Esophagus squamous epithelium (tissue), 5 donors: Measurements from ENCODE around the gene SUSD4. TPM values are rescaled to one million over a fixed set of nuclear protein-coding genes. Genes with fewer than 3 reads are reported as not detected.

Source experiments
- DNase-seq: peaks from one replicate; lab custom pipeline; 2025; lab: John Stamatoyannopoulos, UW
- H3K27ac ChIP-seq, 4 donors: fragments of 200-600 bp; sonication (generic); one replicate each; pipeline ENCODE4 v1.5.1; 2016 to 2019; ENCODE audit warnings: mild to moderate bottlenecking in 1 of 4
- H3K27me3 ChIP-seq, 4 donors: fragments of 200-600 bp; sonication (generic); 1 replicate in 3 of 4; 2 replicates in 1 of 4; pipeline versions ENCODE4 v1.5.1 to v1.6.0; 2017 to 2021; ENCODE audit warnings: antibody characterized with exemption in 1 of 4
- H3K36me3 ChIP-seq, 3 donors: fragments of 200-600 bp; sonication (generic); one replicate each; pipeline ENCODE4 v1.5.1; 2016 to 2019
- H3K4me1 ChIP-seq, 3 donors: fragments of 200-600 bp; sonication (generic); one replicate each; pipeline ENCODE4 v1.5.1; 2017 to 2019
- H3K4me3 ChIP-seq, 4 donors: fragments of 200-600 bp; sonication (generic); 1 replicate in 3 of 4; 2 replicates in 1 of 4; pipeline ENCODE4 v1.5.1; 2016 to 2019; ENCODE audit warnings: mild to moderate bottlenecking in 2 of 4, moderate library complexity in 1 of 4
- H3K9me3 ChIP-seq, 3 donors: fragments of 200-600 bp; sonication (generic); one replicate each; pipeline ENCODE4 v1.5.1; 2016 to 2019
- POLR2A ChIP-seq, 4 donors: fragments of 450-650 bp; IDR thresholded peaks; one replicate each; pipeline ENCODE4 v1.6.1; 2017; ENCODE audit warnings: antibody characterized with exemption in 4 of 4, mild to moderate bottlenecking in 4 of 4, moderate library complexity in 3 of 4
- WGBS, 2 donors: methylation state at CpG; one replicate each; pipeline ENCODE4 v1.1.5; 2018; 5-methylcytosine and 5-hydroxymethylcytosine counted together
- intact Hi-C: fragments of 100-400 bp; cut with DNase I; formaldehyde crosslinking; loops from one replicate; pipeline ENCODE4 v1.15.0; 2022
- total RNA-seq, 4 donors: library from RNA; depleted of rRNA; stranded (reverse); fragments of >200 nt; gene quantifications; one replicate each; pipeline ENCODE4 v1.1.0, GENCODE V29; 2016
- TF ChIP-seq, protein P1 (sequence below), 6 experiments: fragments of 450-650 bp in 4 of 6; fragments of 200-600 bp in 2 of 6; sonication (generic) in 2 of 6; IDR thresholded peaks; one replicate each; pipeline ENCODE4 v1.5.1; 2016 to 2019; ENCODE audit warnings: antibody characterized with exemption in 6 of 6, mild to moderate bottlenecking in 4 of 6, moderate library complexity in 4 of 6
- donor health status: DM: yes; HTN: yes; CAD: no.

SUSD4 gene
- total RNA-seq, 4 donors from 2014 or later = 42.7 to 50.6 (median 46.5) TPM

DNA sequence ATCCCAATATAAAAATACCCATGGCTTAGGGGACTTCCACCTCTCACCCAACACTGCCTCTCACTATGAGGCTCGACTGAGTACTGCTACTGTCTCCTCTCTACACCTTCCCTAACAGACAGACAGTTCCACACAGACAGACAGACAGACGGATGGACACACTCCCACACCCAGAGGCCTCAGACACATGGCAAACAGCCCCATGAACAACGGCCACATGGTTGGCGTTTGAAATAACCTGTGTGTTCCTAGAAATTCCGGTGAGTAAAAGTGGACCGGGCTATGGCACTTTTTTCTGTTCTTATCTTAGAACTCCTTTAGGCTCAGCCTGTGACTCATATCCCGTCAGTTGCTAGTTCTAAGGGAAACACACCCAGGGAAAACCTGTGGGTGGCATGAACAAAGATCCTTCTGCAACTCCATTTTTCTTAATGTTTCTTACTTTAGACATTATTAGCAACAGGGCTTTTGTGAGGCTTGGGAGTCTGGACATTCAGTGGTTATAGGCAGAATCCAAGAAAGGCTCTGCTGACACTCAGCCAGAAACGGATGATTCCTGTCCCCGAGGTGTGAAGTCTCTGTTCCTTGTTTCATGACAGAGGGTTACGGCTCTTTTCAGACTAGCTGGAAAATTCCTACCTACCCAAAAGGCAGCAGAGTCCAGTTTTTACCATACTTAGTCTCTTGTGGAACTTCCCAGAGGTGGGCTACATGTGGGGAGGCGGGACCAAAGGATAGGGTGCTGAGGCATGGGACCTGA lies 130.4 kb downstream of the SUSD4 start:
- H3K4me3 ChIP-seq = no peak overlapping the region
- peaks cover 0 to 7% (median 0%) of the 10 kb centered on the region in 3 donors for H3K36me3 ChIP-seq
- no peaks in the 10 kb centered on the region for H3K9me3 ChIP-seq
- DNase-seq = no peak
- H3K27ac ChIP-seq = peak overlapping the region; percentile 60 to 72 (median 65)
- intact Hi-C loops = no loop called here
- TF ChIP-seq POLR2A (IDR thresholded peaks at IDR 0.05) = no peak
- TF ChIP-seq, protein P1, sequence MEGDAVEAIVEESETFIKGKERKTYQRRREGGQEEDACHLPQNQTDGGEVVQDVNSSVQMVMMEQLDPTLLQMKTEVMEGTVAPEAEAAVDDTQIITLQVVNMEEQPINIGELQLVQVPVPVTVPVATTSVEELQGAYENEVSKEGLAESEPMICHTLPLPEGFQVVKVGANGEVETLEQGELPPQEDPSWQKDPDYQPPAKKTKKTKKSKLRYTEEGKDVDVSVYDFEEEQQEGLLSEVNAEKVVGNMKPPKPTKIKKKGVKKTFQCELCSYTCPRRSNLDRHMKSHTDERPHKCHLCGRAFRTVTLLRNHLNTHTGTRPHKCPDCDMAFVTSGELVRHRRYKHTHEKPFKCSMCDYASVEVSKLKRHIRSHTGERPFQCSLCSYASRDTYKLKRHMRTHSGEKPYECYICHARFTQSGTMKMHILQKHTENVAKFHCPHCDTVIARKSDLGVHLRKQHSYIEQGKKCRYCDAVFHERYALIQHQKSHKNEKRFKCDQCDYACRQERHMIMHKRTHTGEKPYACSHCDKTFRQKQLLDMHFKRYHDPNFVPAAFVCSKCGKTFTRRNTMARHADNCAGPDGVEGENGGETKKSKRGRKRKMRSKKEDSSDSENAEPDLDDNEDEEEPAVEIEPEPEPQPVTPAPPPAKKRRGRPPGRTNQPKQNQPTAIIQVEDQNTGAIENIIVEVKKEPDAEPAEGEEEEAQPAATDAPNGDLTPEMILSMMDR (IDR thresholded peaks at IDR 0.05) = peak in 1 of 6 experiments; percentile 31
- no peaks in the 10 kb centered on the region for H3K27me3 ChIP-seq
- H3K4me1 ChIP-seq = peaks cover 0 to 17% (median 16%) of the 10 kb centered on the region in 3 donors
- 16 to 21% methylated on average over 11 of the region's 11 CpGs for WGBS, 2 donors

DNA sequence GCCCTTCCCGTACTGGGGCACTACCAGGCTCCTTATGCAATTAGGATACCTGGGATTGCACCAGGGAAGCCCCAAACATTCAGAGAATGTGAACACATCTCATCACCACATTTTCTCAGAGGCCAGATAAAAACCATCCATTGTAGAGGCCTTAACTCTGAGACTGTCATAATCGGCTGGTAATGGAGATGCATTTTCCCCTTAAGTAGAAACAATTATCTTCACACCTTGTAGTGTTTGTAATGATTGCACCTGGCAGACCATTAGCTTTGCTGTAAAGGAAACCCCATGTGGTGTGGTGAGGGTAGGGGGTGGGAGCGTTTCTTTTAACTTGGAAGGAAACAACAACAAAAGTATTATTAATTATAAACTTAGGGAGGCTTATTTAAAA lies 131.0 kb downstream of the SUSD4 start:
- Histone ChIP-seq H3K4me3 (no peak overlapping the region), H3K36me3 (peaks cover 0 to 13% (median 0%) of the 10 kb centered on the region in 3 donors), H3K4me1 (peaks cover 0 to 17% (median 16%) of the 10 kb centered on the region in 3 donors), H3K27me3 (no peaks in the 10 kb centered on the region), H3K9me3 (no peaks in the 10 kb centered on the region), H3K27ac (peak overlapping the region in 3 of 4 donors; percentile 63 to 72 (median 67))
- 49 to 70% methylated on average over 3 of the region's 3 CpGs for WGBS, 2 donors
- DNase-seq = no peak
- no peak for TF ChIP-seq POLR2A (IDR thresholded peaks at IDR 0.05)
- TF ChIP-seq, protein P1 (IDR thresholded peaks at IDR 0.05) = no peak
- intact Hi-C loops = no loop called here

DNA sequence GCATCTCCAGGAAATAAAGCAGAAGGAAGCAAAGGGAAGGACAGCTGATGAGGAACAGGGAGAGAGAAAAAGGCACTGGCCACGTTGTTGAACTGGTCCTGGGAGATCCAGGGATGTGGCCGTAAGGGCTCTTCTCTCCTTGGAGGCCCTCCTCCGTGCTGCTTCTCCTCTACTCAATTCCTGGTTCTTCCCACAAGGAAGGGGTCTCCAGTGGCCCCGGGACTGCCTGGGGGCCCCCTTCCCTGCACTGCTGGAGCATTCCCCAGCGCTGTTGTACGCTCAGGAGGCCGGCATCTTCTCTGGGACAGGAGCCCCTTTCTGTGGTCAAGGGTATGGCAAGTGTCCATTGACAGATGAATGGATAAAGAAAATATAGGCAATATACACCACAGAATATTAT lies 132.4 kb downstream of the SUSD4 start:
- no peaks in the 10 kb centered on the region for H3K9me3 ChIP-seq
- H3K27me3 ChIP-seq = no peaks in the 10 kb centered on the region
- intact Hi-C loops = no loop called here
- TF ChIP-seq, protein P1 (IDR thresholded peaks at IDR 0.05) = no peak
- TF ChIP-seq POLR2A (IDR thresholded peaks at IDR 0.05) = no peak
- no peak overlapping the region for H3K27ac ChIP-seq
- H3K36me3 ChIP-seq = peaks cover 0 to 26% (median 0%) of the 10 kb centered on the region in 3 donors
- no peak overlapping the region for H3K4me3 ChIP-seq
- peaks cover 0 to 17% (median 16%) of the 10 kb centered on the region in 3 donors for H3K4me1 ChIP-seq
- no peak for DNase-seq
- 80 to 82% methylated on average over 1 to 4 of the region's 7 CpGs for WGBS, 2 donors

DNA sequence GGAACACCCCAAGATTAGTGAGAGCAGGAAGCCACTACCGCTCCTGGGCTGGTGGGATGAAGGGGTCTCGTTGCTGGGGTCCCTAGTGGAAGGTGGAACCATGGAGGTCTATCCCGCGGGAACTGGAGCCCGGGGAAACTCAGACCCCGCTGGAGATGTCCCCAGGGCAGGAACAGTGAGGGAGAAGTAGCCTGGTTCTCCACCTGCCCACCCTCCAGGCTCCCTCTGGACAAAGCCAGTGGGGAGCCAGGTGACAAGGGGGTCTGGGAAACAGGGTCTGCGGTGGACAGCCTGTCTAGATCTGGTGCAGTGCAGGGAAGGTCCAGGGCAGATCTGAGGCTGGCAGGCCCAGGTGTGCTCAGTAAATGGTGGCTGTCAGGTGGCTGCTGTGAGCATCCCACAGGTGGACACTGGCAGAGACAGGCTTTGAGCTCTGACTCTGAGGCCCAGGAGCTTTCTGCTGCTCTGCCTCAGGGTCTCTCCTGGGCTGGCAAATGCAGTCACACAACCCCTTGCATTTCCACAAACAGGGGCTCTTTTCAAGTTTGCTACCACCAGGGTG lies 132.9 kb downstream of the SUSD4 start:
- H3K4me3 ChIP-seq = no peak overlapping the region
- intact Hi-C loops = no loop called here
- H3K27me3 ChIP-seq = no peaks in the 10 kb centered on the region
- H3K9me3 ChIP-seq = no peaks in the 10 kb centered on the region
- peaks cover 0 to 30% (median 0%) of the 10 kb centered on the region in 3 donors for H3K36me3 ChIP-seq
- TF ChIP-seq, protein P1 (IDR thresholded peaks at IDR 0.05) = no peak
- no peak for TF ChIP-seq POLR2A (IDR thresholded peaks at IDR 0.05)
- H3K4me1 ChIP-seq = peaks cover 0 to 17% (median 16%) of the 10 kb centered on the region in 3 donors
- H3K27ac ChIP-seq = no peak overlapping the region
- no peak for DNase-seq
- 86 to 90% methylated on average over 7 of the region's 7 CpGs for WGBS, 2 donors
